Thyroid gland (tissue), 4 donors: ENCODE measurements around the gene IRAG1.

Source experiments
- CTCF ChIP-seq, 6 experiments: fragments of 200-600 bp in 3 of 6; fragments of 450-650 bp in 3 of 6; sonication (generic) in 3 of 6; IDR thresholded peaks; one replicate each; pipeline ENCODE4 v1.5.1; 2016 to 2019; ENCODE audit warnings: antibody characterized with exemption in 6 of 6, mild to moderate bottlenecking in 2 of 6, inconsistent platforms in 1 of 6, moderate library complexity in 1 of 6
- POLR2A ChIP-seq, 2 donors: fragments of 450-650 bp; IDR thresholded peaks; one replicate each; pipeline ENCODE4 v1.6.1; 2017; ENCODE audit warnings: antibody characterized with exemption in 2 of 2, mild to moderate bottlenecking in 2 of 2, moderate library complexity in 1 of 2

GRCh38 chr11:10667521-10667885 lies 26.1 kb downstream of the IRAG1 start:
- TF ChIP-seq CTCF (IDR thresholded peaks at IDR 0.05) (no peak), POLR2A (IDR thresholded peaks at IDR 0.05) (no peak)
